Fibroblast of the conjunctiva (primary cell): ENCODE data around the gene PNLIPRP2.

Experiments
- DNase-seq: peaks from one replicate; pipeline ENCODE4 v3.0.0-alpha.2; 2010; ENCODE audit warnings: low read depth

PNLIPRP2 gene

DNA sequence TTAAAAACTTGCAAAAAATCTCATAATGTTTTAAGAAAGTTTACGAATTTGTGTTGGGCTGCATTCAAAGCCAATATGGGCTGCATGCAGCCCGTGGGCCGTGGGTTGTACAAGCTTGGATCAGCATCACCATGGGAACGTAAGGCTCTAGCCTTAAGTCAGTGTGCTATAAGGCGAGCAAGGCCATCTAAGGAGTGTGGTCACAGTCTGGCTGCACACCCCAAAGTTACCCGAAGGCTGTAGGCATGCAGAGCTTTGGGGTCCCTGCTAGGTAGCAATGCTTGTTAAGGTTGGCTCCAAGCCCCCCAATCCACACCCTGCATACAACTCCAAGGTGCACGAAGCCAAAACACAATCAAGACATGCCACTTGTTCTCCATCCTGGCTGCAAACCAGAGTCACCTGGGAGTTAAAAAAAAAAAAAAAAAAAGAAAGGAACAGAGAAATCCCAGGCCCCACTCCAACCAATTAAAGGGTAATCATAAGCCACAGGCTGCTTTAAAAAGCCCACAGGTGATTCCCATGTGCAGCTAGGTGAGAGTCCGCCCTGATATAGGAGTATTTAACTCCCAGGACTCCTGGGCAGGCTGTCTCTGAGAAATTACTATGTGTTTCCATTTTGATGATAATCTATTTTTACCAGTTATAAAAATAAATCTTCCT, 8.5 kb upstream of the PNLIPRP2 start:
- no peak for DNase-seq

- DNase-seq, result no peak
Observed at GRCh38 chr10:116613471-116613870, 7.3 kb upstream of the PNLIPRP2 start.

GRCh38 chr10:116614796-116615195, 6.0 kb upstream of the PNLIPRP2 start:
- no peak for DNase-seq

- DNase-seq, result no peak
Observed at GRCh38 chr10:116615199-116615776, 5.5 kb upstream of the PNLIPRP2 start.

GRCh38 chr10:116621476-116621875, 723 bp downstream of the PNLIPRP2 start:
- DNase-seq, result no peak

DNA sequence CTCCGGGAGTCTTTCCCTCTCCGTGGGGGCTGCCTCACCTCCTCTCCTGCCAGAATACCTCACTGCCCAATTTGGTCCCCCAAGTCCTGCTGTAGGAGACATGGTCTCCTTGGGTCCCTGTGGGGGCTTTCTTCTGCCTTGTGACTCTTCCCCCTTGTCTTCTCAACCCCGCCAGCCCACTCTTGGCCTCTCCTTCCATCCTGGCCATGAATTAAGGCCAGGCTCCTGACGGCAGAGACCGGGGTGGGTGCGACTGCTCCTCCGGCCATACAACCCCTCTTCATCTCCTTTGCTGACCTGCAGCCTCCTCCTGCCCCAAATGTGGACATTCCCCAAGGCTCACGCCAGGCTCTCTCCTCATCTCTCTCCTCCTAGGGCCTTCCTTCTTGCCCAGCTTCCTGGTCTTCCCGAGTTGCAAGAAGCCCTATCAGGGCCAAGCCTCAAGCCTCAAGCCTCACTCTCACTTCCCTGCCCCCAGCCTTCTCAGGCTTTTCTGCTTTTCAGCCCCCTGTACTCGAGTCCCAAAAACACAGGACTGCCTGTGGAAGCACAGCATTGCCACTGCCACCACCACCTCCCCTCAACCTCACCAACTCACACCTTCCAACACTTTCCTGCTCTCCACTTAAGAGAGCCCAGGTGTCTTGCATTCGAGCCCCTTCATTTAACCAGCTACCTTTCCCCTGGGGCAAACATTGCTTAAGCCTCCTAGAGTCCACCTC, 1.3 kb downstream of the PNLIPRP2 start:
- DNase-seq, result no peak

DNA sequence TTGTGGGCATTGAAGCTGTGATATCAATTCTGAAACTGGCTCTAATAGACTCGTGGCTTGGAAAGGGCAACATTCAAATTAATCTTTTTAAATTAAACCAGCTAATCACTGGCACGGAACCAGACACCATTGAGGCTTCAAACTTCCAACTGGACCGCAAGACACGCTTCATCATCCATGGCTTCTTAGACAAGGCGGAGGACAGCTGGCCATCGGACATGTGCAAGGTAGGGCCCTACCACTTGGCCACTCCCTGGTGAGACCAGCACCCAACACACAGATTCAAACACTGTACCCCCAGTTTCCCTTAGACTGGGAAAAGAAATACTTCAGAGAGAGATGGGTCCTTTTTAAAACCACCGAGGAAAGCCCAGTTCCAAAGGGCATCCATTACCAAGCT, 5.1 kb downstream of the PNLIPRP2 start:
- no peak for DNase-seq

DNA sequence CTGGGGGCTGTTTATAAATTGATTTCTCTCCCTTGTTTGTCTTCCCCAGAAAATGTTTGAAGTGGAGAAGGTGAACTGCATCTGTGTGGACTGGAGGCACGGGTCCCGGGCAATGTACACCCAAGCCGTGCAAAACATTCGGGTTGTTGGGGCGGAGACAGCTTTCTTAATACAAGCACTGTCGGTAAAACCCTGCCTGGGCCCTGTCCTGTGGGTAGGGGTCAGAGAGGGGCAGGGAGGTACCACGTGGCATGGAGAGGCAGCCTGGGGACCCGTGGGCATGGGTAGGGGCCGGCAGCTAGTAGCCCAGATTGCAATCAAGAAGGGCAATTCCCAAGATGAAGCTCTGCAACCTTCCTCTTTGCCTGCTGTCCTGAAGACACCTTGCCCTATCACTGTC, 6.1 kb downstream of the PNLIPRP2 start:
- no peak for DNase-seq

GRCh38 chr10:116627386-116627933, 6.7 kb downstream of the PNLIPRP2 start:
- DNase-seq, result no peak

- DNase-seq, result no peak
Observed at GRCh38 chr10:116629340-116629739, 8.6 kb downstream of the PNLIPRP2 start.

GRCh38 chr10:116630020-116630419, 9.3 kb downstream of the PNLIPRP2 start:
- no peak for DNase-seq

DNA sequence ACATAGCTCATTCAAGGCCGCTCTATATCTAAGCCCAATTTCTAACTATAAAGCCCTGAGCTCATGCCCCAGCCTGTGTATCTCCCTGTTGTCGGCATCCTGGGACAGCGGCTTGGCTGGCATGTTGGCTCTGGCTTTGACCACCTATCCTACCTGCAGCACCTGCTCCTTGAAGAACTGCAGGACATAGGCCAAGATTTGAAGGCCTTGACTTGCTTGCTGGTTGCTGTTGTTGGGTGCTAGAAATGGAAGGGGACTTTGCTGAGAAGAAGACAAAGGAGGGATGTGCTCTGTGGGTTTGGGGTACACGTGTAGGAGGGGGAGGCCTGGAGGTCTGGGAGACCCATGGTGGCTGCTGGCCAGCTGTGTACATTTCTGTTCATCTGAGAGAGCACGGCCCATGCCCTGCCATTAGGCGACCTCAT, 11.1 kb downstream of the PNLIPRP2 start:
- no peak for DNase-seq

GRCh38 chr10:116632596-116633215, 12.0 kb downstream of the PNLIPRP2 start:
- no peak for DNase-seq

GRCh38 chr10:116633216-116633600, 12.5 kb downstream of the PNLIPRP2 start:
- no peak for DNase-seq

- DNase-seq, result no peak
Observed at GRCh38 chr10:116634126-116634975, 13.6 kb downstream of the PNLIPRP2 start.

GRCh38 chr10:116636385-116636784, 15.6 kb downstream of the PNLIPRP2 start:
- DNase-seq, result no peak

DNA sequence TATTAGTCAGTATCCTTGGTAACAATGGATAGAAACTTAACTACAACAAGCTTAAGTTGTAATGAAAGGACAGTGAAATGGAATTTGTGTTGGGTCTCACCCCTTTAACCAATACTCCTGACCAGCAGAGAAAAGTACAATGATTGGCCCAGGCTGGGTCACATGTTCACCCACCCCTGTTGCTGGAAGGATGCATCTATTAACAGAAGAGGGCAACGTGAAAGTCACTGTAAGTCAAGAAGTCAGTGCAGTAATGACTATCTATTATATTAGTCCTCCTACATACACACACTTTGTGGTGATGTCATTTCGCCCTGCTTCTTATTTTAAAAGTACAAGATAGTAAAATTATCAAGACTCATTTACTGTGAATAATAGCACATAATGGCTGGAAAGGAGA, 16.2 kb downstream of the PNLIPRP2 start:
- DNase-seq, result no peak

DNA sequence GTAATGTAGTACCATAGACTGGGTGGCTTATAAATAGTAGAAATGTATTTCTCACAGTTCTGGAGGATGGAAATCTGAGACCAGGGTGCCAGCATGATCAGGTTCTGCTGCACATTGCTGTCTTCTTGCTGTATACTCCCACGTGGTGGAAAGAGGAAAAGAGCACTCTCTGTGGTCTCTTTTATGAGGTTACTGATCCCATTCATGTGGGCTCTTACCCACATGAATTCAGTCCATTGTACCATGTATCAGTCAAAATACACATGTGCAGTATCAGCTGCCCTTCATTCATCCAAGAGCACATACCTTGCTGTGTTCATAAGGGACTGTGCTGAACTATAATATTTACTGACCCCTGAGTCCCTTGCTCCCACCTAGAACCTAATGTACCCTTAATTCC, 17.1 kb downstream of the PNLIPRP2 start:
- DNase-seq, result no peak

GRCh38 chr10:116646502-116646901, 25.7 kb downstream of the PNLIPRP2 start:
- DNase-seq, result no peak

DNA sequence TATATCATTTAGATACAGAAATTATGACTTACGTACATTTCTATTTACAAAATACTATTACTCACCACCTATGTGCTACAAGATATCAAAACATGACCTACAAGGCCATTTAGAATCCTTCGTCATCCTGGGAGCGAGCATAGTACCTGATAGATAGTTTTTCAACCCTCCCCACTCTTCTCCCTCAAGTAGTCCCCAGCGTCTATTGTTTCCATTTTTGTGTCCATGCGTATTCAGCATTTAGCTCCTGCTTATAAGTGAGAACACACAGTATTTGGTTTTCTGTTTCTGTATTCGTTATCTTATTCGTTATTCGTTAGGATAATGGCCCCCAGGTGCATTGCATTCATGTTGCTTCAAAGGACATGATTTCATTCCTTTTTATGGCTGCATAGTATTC, 28.1 kb downstream of the PNLIPRP2 start:
- no peak for DNase-seq

DNA sequence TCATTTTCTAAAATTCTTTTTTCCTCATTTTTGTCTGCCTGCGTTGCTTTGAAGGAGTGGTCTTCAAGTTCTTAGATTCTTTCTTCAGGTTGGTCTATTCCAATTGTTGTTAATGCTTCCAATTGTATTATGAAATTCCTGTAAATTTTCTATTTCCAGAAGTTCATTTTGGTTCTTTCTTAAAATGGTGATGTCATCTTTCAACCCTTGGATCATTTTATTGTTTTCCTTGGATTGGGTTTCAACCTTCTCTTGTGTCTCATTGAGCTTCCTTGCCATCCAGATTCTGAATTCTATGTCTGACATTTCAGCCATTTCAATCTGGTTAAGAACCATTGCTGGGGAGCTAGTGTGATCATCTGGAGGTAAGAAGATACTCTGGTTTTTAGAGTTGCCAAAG, 33.1 kb downstream of the PNLIPRP2 start:
- no peak for DNase-seq

- no peak for DNase-seq
Observed at GRCh38 chr10:116654816-116655215, 34.1 kb downstream of the PNLIPRP2 start.
